ENCODE data around the gene TEPSIN. TPM values are rescaled to one million over a fixed set of nuclear protein-coding genes. Genes with fewer than 3 reads are reported as not detected.

Gene TEPSIN
- total RNA-seq, 1 donor from 2014 or later, result 35.4 TPM

DNA sequence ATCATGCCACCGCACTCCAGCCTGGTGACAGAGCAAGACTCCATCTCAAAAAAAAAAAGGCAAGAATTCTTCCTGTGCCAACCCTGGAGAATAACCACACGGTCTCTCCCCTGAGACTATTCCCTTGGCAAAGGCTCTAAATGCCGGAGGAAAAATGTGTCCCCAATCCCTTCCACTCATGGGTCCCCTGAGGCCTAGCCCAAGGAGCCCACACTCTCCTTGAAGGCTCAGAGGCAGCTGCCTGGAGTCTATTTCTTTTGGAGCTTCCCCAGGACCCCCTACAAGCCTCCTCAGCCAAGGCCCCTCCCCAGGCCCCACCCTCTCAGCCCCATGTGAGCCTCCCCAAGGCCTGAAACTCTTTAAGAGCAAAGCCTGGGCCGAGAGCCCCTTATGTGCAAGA lies 32.7 kb downstream of the TEPSIN start:
- no peaks in the 10 kb centered on the region for H3K4me1 ChIP-seq
- intact Hi-C loops (cut with DNase I), result no loop called here
- DNase-seq (ENCODE audit: extremely low spot score in 2 of 2), result no peak
- no peaks in the 10 kb centered on the region for H3K27me3 ChIP-seq
- H3K9me3 ChIP-seq, result no peaks in the 10 kb centered on the region
- no peak overlapping the region for H3K27ac ChIP-seq
- no peak overlapping the region for H3K4me3 ChIP-seq
- H3K36me3 ChIP-seq, result peaks cover 0 to 12% of the 10 kb centered on the region in 2 donors
- TF ChIP-seq, protein P1, sequence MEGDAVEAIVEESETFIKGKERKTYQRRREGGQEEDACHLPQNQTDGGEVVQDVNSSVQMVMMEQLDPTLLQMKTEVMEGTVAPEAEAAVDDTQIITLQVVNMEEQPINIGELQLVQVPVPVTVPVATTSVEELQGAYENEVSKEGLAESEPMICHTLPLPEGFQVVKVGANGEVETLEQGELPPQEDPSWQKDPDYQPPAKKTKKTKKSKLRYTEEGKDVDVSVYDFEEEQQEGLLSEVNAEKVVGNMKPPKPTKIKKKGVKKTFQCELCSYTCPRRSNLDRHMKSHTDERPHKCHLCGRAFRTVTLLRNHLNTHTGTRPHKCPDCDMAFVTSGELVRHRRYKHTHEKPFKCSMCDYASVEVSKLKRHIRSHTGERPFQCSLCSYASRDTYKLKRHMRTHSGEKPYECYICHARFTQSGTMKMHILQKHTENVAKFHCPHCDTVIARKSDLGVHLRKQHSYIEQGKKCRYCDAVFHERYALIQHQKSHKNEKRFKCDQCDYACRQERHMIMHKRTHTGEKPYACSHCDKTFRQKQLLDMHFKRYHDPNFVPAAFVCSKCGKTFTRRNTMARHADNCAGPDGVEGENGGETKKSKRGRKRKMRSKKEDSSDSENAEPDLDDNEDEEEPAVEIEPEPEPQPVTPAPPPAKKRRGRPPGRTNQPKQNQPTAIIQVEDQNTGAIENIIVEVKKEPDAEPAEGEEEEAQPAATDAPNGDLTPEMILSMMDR (IDR thresholded peaks at IDR 0.05), result no peak
- TF ChIP-seq POLR2AphosphoS5 (IDR thresholded peaks at IDR 0.05; ENCODE audit: insufficient read depth in 1 of 2, low read depth in 1 of 2), result no peak
- no peak for TF ChIP-seq POLR2A (IDR thresholded peaks at IDR 0.05)

DNA sequence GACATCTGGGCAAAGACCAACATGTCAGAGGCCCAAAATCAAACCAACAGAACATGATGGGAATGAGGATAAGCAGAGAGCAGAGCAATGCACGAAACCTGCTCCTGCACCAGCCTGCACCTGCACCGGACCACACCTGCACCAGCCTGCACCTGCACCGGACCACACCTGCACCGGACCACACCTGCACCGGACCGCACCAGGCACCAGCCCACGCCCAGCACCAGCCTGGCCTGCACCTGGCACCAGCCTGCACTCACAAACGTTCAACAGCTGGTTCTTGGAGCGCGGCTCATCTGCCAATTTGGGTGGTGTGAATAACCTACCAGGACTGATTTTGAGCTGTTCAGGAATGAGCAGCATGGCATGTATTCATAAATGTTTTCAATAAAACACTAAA lies 34.3 kb downstream of the TEPSIN start:
- TF ChIP-seq POLR2AphosphoS5 (IDR thresholded peaks at IDR 0.05; ENCODE audit: insufficient read depth in 1 of 2, low read depth in 1 of 2) (no peak), POLR2A (IDR thresholded peaks at IDR 0.05) (no peak)
- TF ChIP-seq, protein P1 (IDR thresholded peaks at IDR 0.05), result no peak
- no peaks in the 10 kb centered on the region for H3K27me3 ChIP-seq
- peaks cover 0 to 12% of the 10 kb centered on the region in 2 donors for H3K36me3 ChIP-seq
- no peak overlapping the region for H3K27ac ChIP-seq
- DNase-seq (ENCODE audit: extremely low spot score in 2 of 2), result no peak
- intact Hi-C loops (cut with DNase I), result no loop called here
- no peaks in the 10 kb centered on the region for H3K9me3 ChIP-seq
- no peaks in the 10 kb centered on the region for H3K4me1 ChIP-seq
- no peak overlapping the region for H3K4me3 ChIP-seq

DNA sequence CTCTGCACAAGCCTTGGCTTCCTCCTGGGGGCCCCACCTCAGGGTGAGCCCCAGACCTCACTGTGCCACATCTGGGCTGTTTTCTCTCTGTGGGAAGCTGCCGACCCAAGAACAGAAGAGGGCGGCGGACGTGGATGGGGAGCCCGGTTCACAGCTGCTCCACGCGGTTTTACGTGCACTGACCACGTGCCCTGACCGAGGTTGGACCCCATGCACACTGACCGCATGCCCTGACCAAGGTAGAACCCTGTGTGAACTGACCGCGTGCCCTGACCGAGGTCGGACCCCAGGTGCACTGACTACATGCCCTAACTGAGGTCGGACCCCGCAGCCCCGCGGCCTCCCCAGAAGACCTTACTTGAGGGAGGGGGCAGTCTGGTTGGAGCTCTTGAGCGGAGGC lies 35.7 kb downstream of the TEPSIN start:
- TF ChIP-seq POLR2A (IDR thresholded peaks at IDR 0.05) (no peak), POLR2AphosphoS5 (IDR thresholded peaks at IDR 0.05; ENCODE audit: insufficient read depth in 1 of 2, low read depth in 1 of 2) (no peak)
- TF ChIP-seq, protein P1 (IDR thresholded peaks at IDR 0.05), result no peak
- intact Hi-C loops (cut with DNase I), result no loop called here
- H3K27me3 ChIP-seq, result no peaks in the 10 kb centered on the region
- no peaks in the 10 kb centered on the region for H3K9me3 ChIP-seq
- peaks cover 0 to 13% of the 10 kb centered on the region in 2 donors for H3K36me3 ChIP-seq
- H3K27ac ChIP-seq, result no peak overlapping the region
- no peak for DNase-seq (ENCODE audit: extremely low spot score in 2 of 2)
- no peaks in the 10 kb centered on the region for H3K4me1 ChIP-seq
- no peak overlapping the region for H3K4me3 ChIP-seq

DNA sequence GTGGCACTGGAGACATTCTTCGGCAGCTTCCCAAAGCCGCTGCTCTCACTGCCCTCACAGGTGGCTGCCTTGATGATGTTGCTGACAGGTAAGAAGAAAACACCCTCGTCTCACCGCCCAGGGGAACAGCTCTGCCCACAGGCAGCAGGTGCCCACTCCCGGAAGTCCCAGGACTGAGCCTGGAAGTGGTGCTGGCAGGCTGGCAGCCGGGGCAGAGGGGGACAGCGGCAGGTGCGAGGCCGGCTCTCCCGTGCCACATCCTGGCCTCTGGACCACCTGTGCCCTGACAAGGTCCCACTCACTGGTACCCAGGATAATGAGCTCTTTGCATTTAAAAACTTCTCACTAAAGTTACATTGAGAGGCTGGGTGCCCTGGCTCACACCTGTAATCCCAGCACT lies 36.5 kb downstream of the TEPSIN start:
- no peaks in the 10 kb centered on the region for H3K4me1 ChIP-seq
- no peak for TF ChIP-seq POLR2AphosphoS5 (IDR thresholded peaks at IDR 0.05; ENCODE audit: insufficient read depth in 1 of 2, low read depth in 1 of 2)
- TF ChIP-seq, protein P1 (IDR thresholded peaks at IDR 0.05), result no peak
- no peak for TF ChIP-seq POLR2A (IDR thresholded peaks at IDR 0.05)
- H3K4me3 ChIP-seq, result no peak overlapping the region
- no peak for DNase-seq (ENCODE audit: extremely low spot score in 2 of 2)
- intact Hi-C loops (cut with DNase I), result no loop called here
- peaks cover 0 to 16% of the 10 kb centered on the region in 2 donors for H3K36me3 ChIP-seq
- H3K9me3 ChIP-seq, result no peaks in the 10 kb centered on the region
- no peak overlapping the region for H3K27ac ChIP-seq
- H3K27me3 ChIP-seq, result no peaks in the 10 kb centered on the region

- Histone ChIP-seq H3K4me1 (no peaks in the 10 kb centered on the region), H3K4me3 (no peak overlapping the region), H3K27ac (no peak overlapping the region), H3K36me3 (peaks cover 0 to 10% of the 10 kb centered on the region in 2 donors), H3K27me3 (no peaks in the 10 kb centered on the region), H3K9me3 (no peaks in the 10 kb centered on the region)
- intact Hi-C loops (cut with DNase I), result no loop called here
- DNase-seq (ENCODE audit: extremely low spot score in 2 of 2), result no peak
- TF ChIP-seq POLR2AphosphoS5 (IDR thresholded peaks at IDR 0.05; ENCODE audit: insufficient read depth in 1 of 2, low read depth in 1 of 2) (no peak), POLR2A (IDR thresholded peaks at IDR 0.05) (no peak)
- TF ChIP-seq, protein P1 (IDR thresholded peaks at IDR 0.05), result peak in 2 of 3 experiments; percentile 21 to 24
Measured at GRCh38 chr17:81200695-81201580, 37.9 kb downstream of the TEPSIN start.
